Measurements from ENCODE around the gene OXCT2. TPM values are rescaled to one million over a fixed set of nuclear protein-coding genes. Genes with fewer than 3 reads are reported as not detected.

OXCT2 gene
- total and polyA plus RNA-seq, 8 donors, result 0.53 to 4.8 (median 1.5) TPM; not detected in 3

DNA sequence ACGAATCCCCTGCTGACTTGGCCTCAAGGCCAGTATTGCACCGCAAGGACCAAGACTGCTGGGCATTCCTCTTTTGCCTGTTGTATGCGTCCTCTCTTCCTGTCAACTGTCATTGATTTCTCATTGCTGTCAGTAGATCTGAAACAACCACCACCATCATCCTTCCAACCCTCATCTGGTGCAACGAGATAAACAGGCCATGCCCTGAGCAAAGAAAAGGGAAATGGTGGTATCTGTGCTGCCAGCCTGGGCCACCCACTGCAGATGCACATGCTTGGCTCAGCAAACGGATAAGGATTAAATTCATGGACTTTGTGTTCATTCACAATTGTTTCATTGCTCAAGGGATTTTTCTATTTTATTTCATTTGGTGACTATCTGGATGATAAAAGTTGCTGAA lies 13.6 kb downstream of the OXCT2 start:
- Histone ChIP-seq H3K4me1 (peaks cover 0 to 23% (median 9%) of the 10 kb centered on the region in 4 donors), H3K9me3 (no peaks in the 10 kb centered on the region), H3K27ac (no peak overlapping the region), H3K4me3 (no peak overlapping the region), H3K27me3 (no peaks in the 10 kb centered on the region), H3K36me3 (peaks cover 43 to 99% (median 95%) of the 10 kb centered on the region in 4 donors)
- 80 to 88% (median 86%) methylated on average over 5 of the region's 5 CpGs for WGBS, 5 donors
- TF ChIP-seq POLR2A (IDR thresholded peaks at IDR 0.05), result no peak
- TF ChIP-seq, protein P1, sequence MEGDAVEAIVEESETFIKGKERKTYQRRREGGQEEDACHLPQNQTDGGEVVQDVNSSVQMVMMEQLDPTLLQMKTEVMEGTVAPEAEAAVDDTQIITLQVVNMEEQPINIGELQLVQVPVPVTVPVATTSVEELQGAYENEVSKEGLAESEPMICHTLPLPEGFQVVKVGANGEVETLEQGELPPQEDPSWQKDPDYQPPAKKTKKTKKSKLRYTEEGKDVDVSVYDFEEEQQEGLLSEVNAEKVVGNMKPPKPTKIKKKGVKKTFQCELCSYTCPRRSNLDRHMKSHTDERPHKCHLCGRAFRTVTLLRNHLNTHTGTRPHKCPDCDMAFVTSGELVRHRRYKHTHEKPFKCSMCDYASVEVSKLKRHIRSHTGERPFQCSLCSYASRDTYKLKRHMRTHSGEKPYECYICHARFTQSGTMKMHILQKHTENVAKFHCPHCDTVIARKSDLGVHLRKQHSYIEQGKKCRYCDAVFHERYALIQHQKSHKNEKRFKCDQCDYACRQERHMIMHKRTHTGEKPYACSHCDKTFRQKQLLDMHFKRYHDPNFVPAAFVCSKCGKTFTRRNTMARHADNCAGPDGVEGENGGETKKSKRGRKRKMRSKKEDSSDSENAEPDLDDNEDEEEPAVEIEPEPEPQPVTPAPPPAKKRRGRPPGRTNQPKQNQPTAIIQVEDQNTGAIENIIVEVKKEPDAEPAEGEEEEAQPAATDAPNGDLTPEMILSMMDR (IDR thresholded peaks at IDR 0.05), result no peak
- intact Hi-C loops (cut with DNase I; ENCODE audit: low total_unique reads), result no loop called here
- no peak for DNase-seq

DNA sequence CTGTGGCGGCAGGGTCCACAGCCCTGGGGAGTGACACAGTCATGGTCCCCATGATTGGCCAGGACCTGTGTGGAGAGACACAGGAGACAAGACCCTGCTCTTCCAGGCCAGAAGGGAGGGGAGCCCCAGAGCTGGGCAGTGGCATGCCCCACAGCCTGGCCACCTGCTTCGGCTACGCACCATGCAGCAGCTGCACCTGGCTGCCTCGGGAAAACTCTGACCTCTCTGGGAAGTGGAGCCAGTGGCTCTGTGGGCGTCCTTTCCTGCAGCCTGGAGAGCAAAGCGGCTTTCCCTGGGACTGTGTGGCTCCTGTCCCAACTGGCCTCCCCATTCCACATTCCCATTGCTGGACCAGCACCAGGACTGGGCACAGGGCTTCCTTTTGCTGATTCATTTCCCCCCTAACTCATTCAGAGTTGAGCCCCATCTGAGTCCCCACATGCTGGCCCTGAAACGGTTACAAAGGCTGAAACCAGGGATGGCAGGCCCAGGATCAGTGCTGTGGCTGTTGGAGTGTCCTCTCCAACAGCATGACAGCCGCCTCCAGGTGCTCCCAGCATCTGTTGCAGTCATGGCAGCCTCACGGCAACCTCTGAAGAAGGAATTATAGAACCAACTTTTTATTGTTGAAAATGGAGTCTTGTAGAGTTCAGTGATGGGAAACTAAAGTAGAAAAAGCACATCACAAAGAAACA lies 15.0 kb downstream of the OXCT2 start:
- H3K4me3 ChIP-seq, result no peak overlapping the region
- H3K27ac ChIP-seq, result peak overlapping the region in 1 of 5 donors; percentile 20
- WGBS, 5 donors, result 90 to 94% (median 92%) methylated on average over 6 to 9 of the region's 9 CpGs
- no peaks in the 10 kb centered on the region for H3K27me3 ChIP-seq
- intact Hi-C loops (cut with DNase I; ENCODE audit: low total_unique reads), result no loop called here
- H3K4me1 ChIP-seq, result peaks cover 0 to 23% (median 9%) of the 10 kb centered on the region in 4 donors
- H3K36me3 ChIP-seq, result peaks cover 57 to 100% (median 100%) of the 10 kb centered on the region in 4 donors
- no peak for DNase-seq
- no peaks in the 10 kb centered on the region for H3K9me3 ChIP-seq
- no peak for TF ChIP-seq EP300 (IDR thresholded peaks at IDR 0.05)
- no peak for TF ChIP-seq POLR2AphosphoS5 (IDR thresholded peaks at IDR 0.05)
- TF ChIP-seq, protein P1 (IDR thresholded peaks at IDR 0.05), result no peak
- TF ChIP-seq POLR2A (IDR thresholded peaks at IDR 0.05), result no peak

DNA sequence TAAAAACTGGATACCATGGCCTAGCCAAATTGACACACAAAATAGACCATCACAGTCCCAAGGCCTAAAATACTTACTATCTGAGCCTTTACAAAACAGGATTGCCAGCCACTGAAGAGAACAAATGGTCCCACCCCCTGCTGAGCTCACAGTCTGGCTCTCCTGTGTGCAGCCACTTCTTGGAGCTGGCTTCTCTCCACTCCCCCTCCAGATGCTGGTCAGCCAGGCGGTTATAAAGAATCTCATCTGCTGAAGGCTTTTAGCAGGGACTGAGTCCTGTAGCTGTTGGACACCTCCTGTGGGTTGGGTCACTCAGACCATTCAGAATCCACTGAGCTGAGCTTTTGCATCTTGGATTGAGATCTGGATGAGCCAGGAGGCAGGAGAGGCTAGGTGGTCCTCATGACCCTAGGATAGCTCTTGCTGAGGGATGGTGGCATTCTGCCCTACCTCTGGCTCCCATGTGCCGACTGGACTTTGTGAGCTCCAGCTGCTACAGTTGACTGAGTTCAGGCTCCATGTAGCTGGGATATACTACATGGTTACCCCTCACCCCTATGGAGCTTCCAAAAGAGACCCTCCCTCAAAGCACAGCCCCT lies 16.1 kb downstream of the OXCT2 start:
- DNase-seq, result no peak
- Histone ChIP-seq H3K4me3 (no peak overlapping the region), H3K4me1 (peaks cover 0 to 23% (median 9%) of the 10 kb centered on the region in 4 donors), H3K36me3 (peaks cover 68 to 100% (median 100%) of the 10 kb centered on the region in 4 donors), H3K27me3 (no peaks in the 10 kb centered on the region), H3K9me3 (no peaks in the 10 kb centered on the region), H3K27ac (peak overlapping the region in 1 of 5 donors; percentile 55)
- WGBS, 5 donors, result 33 to 91% (median 75%) methylated on average over 1 to 2 of the region's 2 CpGs
- intact Hi-C loops (cut with DNase I; ENCODE audit: low total_unique reads), result no loop called here
- TF ChIP-seq EP300 (IDR thresholded peaks at IDR 0.05) (no peak), POLR2AphosphoS5 (IDR thresholded peaks at IDR 0.05) (no peak), POLR2A (IDR thresholded peaks at IDR 0.05) (no peak)
- TF ChIP-seq, protein P1 (IDR thresholded peaks at IDR 0.05), result no peak

DNA sequence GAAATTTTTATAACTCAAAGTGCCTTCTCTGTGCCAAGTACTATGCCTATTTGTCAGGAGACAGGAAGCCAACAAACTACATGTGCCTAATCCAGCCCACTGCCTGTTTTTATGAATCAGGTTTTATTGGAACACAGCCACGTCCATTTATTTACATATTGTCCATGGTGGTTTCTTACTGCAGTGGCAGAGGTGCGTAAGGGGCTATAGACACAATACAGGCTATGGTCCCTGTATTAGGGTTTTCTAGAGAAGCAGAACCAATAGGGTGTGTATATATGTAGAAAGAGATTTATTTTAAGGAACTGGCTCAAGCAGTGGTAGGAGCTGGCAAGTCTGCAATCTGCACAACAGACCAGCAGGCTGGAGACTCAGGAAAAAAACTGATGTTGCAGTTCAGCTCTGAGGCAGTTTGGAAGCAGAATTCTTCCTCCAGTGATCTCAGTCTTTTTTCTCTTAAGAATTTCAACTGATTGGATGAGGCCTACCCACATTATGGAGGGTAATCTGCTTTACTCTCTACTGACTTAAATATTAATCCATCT lies 17.1 kb downstream of the OXCT2 start:
- DNase-seq, result no peak
- intact Hi-C loops (cut with DNase I; ENCODE audit: low total_unique reads), result no loop called here
- 38 to 57% (median 49%) methylated on average over 2 of the region's 2 CpGs for whole genome bisulfite sequencing, 5 donors
- no peaks in the 10 kb centered on the region for H3K9me3 ChIP-seq
- peaks cover 77 to 100% (median 100%) of the 10 kb centered on the region in 4 donors for H3K36me3 ChIP-seq
- H3K4me3 ChIP-seq, result no peak overlapping the region
- peak overlapping the region in 2 of 5 donors; percentile 39 to 55 for H3K27ac ChIP-seq
- TF ChIP-seq, protein P1 (IDR thresholded peaks at IDR 0.05), result no peak
- TF ChIP-seq POLR2AphosphoS5 (IDR thresholded peaks at IDR 0.05), result no peak
- no peaks in the 10 kb centered on the region for H3K27me3 ChIP-seq
- H3K4me1 ChIP-seq, result peaks cover 0 to 23% (median 9%) of the 10 kb centered on the region in 4 donors
